GM12874 (cell line): Measurements from ENCODE around the gene TIE1.

Experiments
- CTCF ChIP-seq: IDR thresholded peaks from 2 replicates; pipeline ENCODE4 v1.5.1; 2011; ENCODE audit warnings: low read depth, mild to moderate bottlenecking, control low read depth, low read length, moderate library complexity; ENCODE audit not compliant: insufficient read depth

Gene TIE1

DNA sequence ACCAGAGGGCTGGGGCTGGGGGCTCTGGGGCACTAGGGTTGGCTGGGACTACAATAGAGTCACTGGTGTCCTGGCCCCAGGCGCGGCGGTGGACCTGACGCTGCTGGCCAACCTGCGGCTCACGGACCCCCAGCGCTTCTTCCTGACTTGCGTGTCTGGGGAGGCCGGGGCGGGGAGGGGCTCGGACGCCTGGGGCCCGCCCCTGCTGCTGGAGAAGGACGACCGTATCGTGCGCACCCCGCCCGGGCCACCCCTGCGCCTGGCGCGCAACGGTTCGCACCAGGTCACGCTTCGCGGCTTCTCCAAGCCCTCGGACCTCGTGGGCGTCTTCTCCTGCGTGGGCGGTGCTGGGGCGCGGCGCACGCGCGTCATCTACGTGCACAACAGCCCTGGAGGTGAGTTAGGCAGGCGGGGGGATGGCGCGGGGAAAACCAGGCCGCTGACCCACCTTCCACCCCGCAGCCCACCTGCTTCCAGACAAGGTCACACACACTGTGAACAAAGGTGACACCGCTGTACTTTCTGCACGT lies 4.1 kb downstream of the TIE1 start:
- TF ChIP-seq CTCF, result no peak

DNA sequence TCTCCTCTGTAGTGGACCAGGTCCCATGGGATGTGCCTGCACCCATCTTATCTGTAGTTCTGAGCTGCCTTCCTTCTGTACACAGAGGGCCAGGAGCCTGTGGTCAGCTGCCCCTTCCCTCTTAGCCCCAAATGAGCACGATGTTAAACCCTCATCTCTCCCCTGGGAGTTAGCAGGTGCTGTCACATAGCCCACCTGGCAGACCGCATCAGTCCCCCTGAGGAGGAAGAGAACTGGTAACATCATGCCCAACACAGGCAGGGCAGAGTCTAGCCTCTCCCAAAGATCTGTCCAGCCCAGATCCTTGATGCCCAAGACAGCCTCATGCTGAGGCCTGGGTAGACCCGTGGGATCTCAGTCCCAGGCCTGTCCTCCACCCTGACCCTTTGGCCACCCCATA lies 4.7 kb downstream of the TIE1 start:
- TF ChIP-seq CTCF, result no peak

- no peak for TF ChIP-seq CTCF
Measured at GRCh38 chr1:43305926-43306687, 5.3 kb downstream of the TIE1 start.

- TF ChIP-seq CTCF, result no peak
Measured at GRCh38 chr1:43306688-43307457, 6.1 kb downstream of the TIE1 start.

DNA sequence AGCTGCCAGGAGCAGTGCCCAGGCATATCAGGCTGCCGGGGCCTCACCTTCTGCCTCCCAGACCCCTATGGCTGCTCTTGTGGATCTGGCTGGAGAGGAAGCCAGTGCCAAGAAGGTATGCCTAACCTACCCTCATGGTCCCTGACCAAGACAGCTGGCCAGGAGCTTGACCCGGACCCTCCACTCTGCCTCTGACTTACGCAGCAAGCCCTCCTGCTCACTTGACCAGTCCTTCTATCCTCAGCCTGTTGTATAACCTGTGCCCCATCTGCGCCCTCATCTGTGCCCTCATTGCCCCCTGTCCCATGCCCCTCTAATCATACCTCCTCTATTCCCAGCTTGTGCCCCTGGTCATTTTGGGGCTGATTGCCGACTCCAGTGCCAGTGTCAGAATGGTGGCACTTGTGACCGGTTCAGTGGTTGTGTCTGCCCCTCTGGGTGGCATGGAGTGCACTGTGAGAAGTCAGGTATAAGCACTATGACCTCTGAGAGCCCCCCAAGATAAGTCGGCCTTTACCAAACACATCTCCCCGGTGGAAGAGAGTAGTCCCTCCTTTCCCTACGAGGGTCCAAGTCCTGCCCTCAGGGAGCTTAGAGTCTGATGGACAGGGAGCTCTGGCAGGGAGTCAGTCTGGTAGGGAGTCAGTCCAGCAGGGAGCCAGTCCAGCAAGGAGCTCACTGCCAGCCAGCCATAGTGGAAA lies 6.8 kb downstream of the TIE1 start:
- no peak for TF ChIP-seq CTCF

DNA sequence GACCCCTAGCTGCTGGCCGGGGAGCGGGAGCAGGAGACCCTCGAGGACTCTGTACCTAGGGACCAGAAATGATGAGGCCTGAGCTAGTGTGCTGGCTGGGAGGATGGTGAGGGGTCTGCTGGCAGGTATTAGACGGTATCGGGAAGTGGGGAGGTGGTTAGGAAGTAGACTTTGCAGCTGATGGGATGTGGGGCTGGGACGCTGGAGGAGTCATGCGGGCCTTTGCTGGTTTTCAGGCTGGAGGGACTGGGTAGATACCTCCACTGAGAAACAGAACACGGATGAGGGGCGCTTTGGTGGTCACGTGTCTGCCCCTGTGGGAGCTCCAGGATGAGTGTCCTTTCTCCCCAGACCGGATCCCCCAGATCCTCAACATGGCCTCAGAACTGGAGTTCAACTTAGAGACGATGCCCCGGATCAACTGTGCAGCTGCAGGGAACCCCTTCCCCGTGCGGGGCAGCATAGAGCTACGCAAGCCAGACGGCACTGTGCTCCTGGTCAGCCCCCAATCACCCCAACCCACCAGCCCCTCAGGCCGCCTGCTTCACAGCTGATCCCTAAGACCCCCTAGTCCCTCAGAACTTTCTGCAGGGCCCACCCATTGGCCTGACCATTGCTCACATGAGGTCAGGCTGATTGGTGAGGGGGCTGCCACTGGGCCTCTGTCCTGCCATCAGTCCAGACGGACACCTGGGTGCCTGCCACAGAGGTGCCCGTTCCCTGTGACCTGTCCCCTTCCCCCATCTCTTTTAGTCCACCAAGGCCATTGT lies 8.0 kb downstream of the TIE1 start:
- TF ChIP-seq CTCF, result no peak
